ENCODE results near the gene MPL.
A peak's percentile ranks its signal among the peaks of the same experiment; 100 is the strongest.
"Not testable (repeated sequence)": the region's sequence is repeated elsewhere in the genome, so short reads cannot be mapped to it uniquely, and the experiment has no call there.

Gene MPL

DNA sequence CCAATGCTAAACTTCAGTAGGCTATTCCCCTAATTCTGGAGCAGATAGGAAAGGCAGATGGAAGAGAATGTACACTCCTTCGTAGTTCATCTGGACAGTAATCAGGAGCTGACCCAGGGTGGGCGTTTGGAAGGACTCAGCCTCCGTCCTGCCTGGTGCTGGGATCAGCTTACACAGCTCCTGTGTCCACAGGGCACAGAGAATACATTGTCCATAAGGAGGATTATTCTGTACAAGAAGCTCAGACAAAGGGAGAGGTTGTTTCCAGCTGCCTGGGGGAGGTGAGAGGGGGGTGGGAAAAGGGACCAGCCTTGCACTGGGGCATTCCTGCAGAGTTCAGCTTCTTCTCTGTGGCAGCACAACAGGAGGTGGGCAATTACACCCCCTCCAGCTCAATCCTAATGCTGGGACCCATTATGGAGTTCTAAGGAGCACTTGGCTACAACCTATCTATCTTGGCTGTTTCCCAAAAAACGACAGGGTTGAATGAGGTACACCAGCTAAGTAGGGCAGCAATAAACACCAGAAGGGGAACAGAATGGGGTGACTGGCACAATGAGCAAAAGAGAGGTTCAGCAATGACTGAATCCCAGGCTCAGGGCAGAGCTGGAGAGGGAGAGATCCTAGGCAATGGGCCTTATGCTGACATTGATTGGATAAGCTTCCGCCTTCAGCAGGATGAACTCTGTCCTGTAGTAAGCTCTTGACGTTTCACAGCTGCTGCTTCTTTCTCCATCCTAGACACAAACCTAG, 44.6 kb downstream of the MPL start:
- no peak for DNase-seq

DNA sequence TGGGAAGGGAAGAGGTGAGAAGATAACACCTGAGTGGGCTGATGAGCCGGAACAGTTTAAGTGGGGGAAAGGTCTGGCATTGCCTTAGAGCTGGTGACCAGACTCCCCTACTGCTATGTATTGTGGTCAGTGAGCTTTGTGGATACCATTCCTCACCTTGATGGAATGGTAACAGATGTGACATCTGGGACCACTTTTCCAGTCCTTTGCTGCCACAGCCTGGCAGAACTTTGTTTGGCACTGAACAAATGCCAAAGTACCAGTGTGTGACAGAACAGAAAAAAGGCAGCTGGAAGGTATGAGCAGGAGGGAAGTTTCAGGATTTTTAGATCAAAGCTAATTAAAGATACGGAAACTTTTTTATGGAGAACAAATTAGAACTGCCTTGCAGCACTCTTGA, 45.8 kb downstream of the MPL start:
- DNase-seq, result no peak

DNA sequence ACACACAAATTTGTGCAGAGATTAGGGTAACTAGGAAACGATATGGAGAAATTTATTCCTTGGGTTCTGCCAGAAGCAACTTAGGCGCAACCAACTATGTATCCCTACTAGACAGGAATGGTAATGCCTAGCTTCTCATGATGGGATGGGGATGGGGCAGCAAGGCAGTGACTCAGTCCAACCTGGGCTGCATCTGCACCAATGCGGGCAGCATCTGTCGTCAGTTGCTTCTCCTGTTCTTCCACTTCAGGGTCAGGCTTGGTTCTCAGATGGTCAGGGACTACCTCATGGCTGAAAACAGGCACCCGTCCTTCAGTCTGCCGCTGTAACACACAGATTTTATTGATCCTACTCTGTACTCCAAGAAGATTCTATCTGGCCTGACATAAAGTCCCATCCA, 49.1 kb downstream of the MPL start:
- no peak for DNase-seq

DNA sequence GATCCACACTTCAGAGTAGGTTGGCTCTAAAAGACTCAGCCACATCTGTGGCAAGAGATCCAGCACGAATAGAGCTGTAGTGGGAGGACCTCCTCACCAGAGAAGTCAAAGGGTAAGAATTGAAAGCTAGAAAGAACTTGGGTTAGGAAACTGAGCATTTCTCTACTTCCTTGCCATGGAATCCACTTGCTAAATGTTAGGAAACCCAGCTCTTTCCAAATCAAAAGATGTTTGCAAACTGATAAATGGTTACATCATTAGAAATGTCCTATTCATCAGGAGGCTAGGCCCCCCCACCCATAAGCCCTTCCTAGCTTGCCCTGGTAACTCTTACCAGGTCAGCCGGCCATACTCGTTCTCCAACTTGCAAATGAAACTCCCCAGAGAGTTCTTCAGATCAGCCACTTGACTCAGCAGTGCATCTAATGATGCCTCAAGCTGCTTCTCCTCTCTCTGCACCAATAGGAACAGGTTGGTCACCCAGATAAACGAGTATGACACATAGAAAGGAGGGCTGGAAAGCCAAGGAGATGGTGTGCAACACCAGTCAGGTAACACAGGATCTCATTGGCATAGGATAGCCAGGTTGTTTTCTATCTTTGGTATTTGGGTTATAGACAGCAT, 50.5 kb downstream of the MPL start:
- DNase-seq, result no peak

DNA sequence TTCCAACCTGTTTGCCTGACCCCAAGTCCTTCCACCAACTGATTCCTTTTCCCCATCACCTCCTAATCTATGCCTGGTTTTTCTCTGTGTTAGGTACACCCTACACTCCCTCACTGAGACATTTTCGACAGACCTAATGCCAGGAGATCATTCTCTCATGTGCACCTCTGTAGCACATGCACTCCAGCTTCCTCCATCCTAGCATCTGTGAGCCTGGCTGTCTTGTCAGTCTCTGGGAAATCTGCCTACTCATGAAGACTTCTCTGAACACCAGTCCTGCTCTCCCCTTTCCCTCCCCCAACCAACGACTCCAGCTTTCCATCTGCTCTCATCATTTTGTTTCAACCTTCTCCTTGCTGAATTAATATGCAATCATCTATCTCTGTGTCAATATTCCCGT, 51.0 kb downstream of the MPL start:
- no peak for DNase-seq

DNA sequence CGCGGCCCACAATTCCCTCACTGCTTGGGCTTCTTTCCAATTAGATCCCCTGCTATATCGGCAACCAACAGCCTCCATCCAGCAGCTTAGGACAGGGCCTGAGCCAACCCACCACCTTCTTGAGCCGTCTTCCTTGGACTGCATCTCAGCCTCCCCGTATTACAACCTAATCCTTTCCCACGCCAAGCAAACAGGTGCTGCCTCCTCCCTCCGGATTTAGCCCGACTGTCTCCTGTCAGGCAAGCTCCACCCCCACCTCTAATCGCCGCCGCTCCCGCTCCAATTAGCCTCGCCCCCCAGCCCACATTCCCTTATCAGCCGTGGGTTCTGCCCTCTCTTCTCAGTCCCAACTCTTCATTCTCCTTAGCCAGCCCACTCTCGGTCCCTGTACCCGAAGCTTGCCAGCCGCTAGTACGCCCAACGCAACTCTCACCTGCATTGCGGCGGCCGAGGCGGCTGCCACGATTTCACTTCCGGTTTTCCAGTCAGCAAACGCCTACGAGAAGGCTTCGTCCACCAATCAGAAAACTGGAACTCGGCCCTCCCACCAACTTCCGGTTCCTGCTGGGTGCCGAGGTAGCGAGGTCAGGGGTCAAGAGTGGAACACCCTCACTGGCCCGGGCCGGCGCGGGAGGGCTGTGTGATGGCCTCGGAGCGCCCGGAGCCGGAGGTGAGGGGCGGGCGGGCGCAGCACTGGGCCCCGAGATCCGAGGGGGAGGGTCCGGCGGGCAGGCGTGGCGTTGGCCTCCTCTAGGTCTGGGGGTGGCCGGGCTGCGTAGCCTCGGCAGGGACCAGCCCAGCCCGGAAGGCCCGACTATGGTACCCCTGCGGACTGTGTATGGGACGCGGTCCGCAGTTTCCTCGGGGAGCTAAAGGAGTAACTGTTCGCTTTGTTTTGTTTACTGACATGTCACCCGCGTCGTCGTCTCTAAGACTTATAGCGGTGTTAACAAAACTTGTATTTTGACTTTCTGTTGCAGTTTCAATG, 52.0 kb downstream of the MPL start, which contains the start of the genes MED8 and SZT2:
Gene MED8, minus strand, starts transcription at position 475 of the 988 bp plus-strand sequence. Its CDS starts 36 bp downstream, at position 439.
Gene SZT2, plus strand, starts transcription at position 574 of the 988 bp plus-strand sequence. Its CDS starts 70 bp downstream, at position 644.
- DNase-seq, result peak; percentile 88

DNA sequence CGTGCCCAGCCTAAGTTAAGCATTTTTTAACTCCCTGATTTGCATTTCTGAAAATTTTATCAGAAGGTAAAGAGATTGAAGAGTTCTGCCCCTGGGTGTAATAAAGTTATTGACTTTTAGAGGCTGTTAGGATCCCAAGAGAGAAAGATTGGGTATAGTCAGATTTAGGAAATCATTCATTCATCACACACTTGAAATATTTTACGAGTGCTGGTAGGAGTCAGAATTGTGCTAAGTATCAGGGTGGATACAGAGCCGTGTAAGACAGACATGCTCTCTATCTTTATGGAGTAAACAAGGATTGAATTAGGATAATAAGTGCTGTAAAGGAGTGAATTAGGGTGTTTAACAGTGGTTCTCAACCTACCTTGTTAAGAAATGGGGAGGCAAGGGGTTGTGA, 55.1 kb downstream of the MPL start:
- no peak for DNase-seq

DNA sequence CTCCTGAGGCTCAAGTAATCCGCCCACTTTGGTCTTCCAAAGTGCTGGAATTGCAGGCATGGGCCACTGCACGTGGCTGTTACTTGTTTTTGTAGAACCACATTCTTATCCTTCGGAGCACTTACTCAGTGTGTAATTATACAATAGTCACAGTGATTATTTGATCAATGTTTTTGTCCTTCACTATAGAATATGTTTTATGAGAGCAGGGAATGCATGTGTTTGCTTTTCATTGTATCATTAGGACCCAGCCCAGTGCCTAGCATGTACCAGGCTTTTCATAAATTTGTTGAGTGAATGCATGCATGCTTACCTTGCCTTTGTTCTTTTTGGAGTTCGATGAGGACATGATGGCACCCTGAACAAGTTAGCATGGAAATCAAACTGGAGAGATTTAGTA, 57.9 kb downstream of the MPL start:
- no peak for DNase-seq

DNA sequence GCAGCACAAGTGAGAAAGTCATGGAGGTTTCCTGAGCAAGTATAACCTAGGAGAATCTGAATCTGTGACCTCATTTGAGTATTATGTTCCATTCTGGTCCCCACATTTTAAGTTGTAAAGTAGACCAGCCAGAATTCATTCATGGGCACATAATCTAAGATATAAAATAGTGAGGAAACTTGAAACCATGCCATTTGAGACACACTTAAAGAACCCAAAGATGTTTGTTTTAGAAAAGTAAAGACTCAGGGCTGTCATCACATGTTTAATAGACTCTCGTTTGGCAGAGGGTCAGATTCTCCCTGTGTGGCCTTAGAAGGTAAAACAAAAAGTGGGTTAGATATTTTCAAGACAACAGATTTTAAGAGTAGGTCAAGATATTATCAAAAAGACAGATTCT, 58.4 kb downstream of the MPL start:
- no peak for DNase-seq

DNA sequence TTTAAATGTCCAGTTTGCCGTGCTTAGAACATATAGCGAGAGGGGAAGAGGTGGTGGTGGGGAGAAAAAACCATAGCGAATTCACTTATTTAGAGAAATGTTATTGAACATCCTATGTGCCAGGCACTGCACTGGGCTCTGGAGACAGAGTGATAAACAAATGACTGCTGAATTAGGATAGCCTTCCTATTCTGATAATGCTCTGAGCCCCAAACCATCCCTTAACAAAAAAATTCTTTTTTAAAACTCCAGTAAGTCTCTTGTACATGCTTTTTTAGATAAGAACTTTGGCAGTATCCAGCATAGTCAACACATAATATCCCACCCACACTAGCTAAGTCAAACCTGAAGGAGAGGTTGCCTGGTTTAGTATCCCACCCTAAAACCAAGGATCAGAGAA, 60.6 kb downstream of the MPL start:
- DNase-seq, result no peak

DNA sequence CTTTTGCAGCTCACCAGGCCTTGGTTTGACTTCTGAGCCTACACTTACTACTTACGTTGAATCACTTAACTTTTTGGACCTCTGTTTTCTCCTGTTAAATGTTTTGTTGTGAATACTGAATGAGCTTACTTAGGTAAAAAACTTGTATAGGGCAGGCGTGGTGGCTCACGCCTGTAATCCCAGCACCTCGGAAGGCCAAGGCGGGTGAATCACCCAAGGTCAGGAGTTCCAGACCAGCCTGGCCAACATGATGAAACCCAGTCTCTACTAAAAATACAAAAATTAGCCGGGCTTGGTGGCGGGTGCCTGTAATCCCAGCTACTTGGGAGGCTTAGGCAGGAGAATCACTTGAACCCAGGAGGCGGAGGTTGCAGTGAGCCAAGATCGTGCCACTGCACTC, 62.8 kb downstream of the MPL start:
- not testable (repeated sequence) for DNase-seq

DNA sequence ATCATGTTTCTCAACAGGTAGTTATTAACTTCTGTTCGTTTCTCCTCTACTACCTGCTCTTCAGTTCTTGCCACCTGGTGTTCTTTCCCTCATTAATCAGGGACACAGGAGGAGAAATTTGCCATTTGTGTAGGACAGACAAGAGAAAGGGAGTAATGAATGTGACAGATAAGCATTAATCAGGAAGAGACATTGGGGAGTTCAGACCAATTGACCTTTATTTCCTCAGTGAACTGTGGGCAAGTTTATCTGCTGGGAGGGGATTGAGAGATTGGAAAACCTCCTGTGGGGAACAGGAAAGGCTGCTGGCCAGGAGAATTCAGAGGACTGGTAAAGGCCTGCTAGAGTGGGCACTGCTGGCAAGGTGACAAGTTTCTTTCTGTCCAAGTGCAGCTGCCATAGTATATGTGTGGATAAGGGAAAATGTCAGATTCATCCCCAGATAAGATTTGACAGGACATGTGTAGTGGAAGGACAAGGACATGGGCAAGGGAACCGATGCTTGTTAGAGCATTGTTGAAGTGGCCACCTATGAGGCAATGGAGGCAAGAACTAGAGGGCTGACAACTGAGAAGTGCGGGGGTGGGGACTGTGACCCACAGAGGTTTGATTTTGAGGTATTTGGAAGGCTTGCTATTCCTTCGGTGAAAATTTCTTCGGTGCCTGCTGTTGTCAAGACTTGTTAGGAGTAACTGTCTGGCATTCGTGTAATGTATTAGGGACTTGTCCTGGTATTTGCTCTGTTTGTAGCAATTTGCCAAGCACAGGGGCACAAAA, 64.7 kb downstream of the MPL start:
- DNase-seq, result no peak
